HEK293T (cell line): ENCODE results near the gene CFD.

Experiments used
- ARNT ChIP-seq: fragments of 450-650 bp; IDR thresholded peaks from 2 replicates; pipeline ENCODE4 v1.6.1; 2017; ENCODE audit warnings: mild to moderate bottlenecking
- BHLHE40 ChIP-seq: fragments of 450-650 bp; IDR thresholded peaks from 2 replicates; pipeline ENCODE4 v1.6.1; 2016; ENCODE audit warnings: mild to moderate bottlenecking, moderate library complexity, borderline replicate concordance
- CTBP1 ChIP-seq: fragments of 450-650 bp; IDR thresholded peaks from 2 replicates; pipeline ENCODE4 v1.6.1; 2016; ENCODE audit warnings: borderline replicate concordance
- ELF4 ChIP-seq: fragments of 450-650 bp; IDR thresholded peaks from 2 replicates; pipeline ENCODE4 v1.6.1; 2017; ENCODE audit warnings: antibody characterized with exemption
- FOXA1 ChIP-seq: fragments of 450-650 bp; IDR thresholded peaks from 2 replicates; pipeline ENCODE4 v1.6.1; 2016; ENCODE audit warnings: mild to moderate bottlenecking
- FOXK2 ChIP-seq: fragments of 450-650 bp; IDR thresholded peaks from 2 replicates; pipeline ENCODE4 v1.6.1; 2016; ENCODE audit warnings: mild to moderate bottlenecking
- FOXM1 ChIP-seq: fragments of 450-650 bp; IDR thresholded peaks from 2 replicates; pipeline ENCODE4 v1.6.1; 2017; ENCODE audit warnings: mild to moderate bottlenecking, borderline replicate concordance
- HDGF ChIP-seq: fragments of 450-650 bp; IDR thresholded peaks from 2 replicates; pipeline ENCODE4 v1.6.1; 2017; ENCODE audit warnings: antibody characterized with exemption, borderline replicate concordance
- NFRKB ChIP-seq: fragments of 450-650 bp; IDR thresholded peaks from 2 replicates; pipeline ENCODE4 v1.6.1; 2016; ENCODE audit warnings: mild to moderate bottlenecking, moderate library complexity
- PKNOX1 ChIP-seq: fragments of 450-650 bp; IDR thresholded peaks from 2 replicates; pipeline ENCODE4 v1.6.1; 2016
- SP1 ChIP-seq: fragments of 450-650 bp; IDR thresholded peaks from 2 replicates; pipeline ENCODE4 v1.6.1; 2017
- SUZ12 ChIP-seq: fragments of 450-650 bp; IDR thresholded peaks from 2 replicates; pipeline ENCODE4 v1.6.1; 2016; ENCODE audit warnings: mild to moderate bottlenecking
- TARDBP ChIP-seq: fragments of 450-650 bp; IDR thresholded peaks from 2 replicates; pipeline ENCODE4 v1.6.1; 2016
- ZNF384 ChIP-seq: fragments of 450-650 bp; IDR thresholded peaks from 2 replicates; pipeline ENCODE4 v1.6.1; 2016

- TF ChIP-seq ARNT (no peak), FOXA1 (no peak), FOXM1 (no peak), ELF4 (no peak), BHLHE40 (no peak), ZNF384 (no peak), SUZ12 (no peak), SP1 (no peak), HDGF (no peak), TARDBP (no peak), CTBP1 (no peak), PKNOX1 (no peak), FOXK2 (no peak), NFRKB (no peak)
Observed at GRCh38 chr19:885536-886224, 26.2 kb downstream of the CFD start.
